IgD-negative memory B cell (primary cell): ENCODE results near the gene MCMBP. TPM values are rescaled to one million over a fixed set of nuclear protein-coding genes. Genes with fewer than 3 reads are reported as not detected.
"Not testable (repeated sequence)": the region's sequence is repeated elsewhere in the genome, so short reads cannot be mapped to it uniquely, and the experiment has no call there.

Experiments used
- H3K27ac Mint-ChIP-seq, 3 donors: one replicate each; pipeline ENCODE4 v1.8.0; 2020 to 2022; ENCODE audit warnings: mild to moderate bottlenecking in 3 of 3, mixed read lengths in 3 of 3, moderate library complexity in 1 of 3
- H3K27me3 Mint-ChIP-seq: one replicate; pipeline ENCODE4 v1.8.0; 2021; ENCODE audit warnings: mixed read lengths
- H3K36me3 Mint-ChIP-seq: one replicate; pipeline ENCODE4 v1.8.0; 2020; ENCODE audit warnings: mild to moderate bottlenecking, mixed read lengths
- H3K4me1 Mint-ChIP-seq, 3 donors: one replicate each; pipeline ENCODE4 v1.8.0; 2020 to 2022; ENCODE audit warnings: mixed read lengths in 3 of 3, mild to moderate bottlenecking in 1 of 3
- H3K4me3 Mint-ChIP-seq, 4 donors: one replicate each; pipeline ENCODE4 v1.8.0; 2020 to 2022; ENCODE audit warnings: mild to moderate bottlenecking in 4 of 4, mixed read lengths in 4 of 4, moderate library complexity in 3 of 4
- H3K9me3 Mint-ChIP-seq, 3 donors: one replicate each; pipeline ENCODE4 v1.8.0; 2020 to 2021; ENCODE audit warnings: mixed read lengths in 3 of 3, mild to moderate bottlenecking in 1 of 3
- polyA plus RNA-seq: library from polyadenylated mRNA; unstranded; fragments of 300-500 nt; fragmentation: Illumina TruSeq; gene quantifications from one replicate; pipeline ENCODE4 v1.2.3, GENCODE V29; 2021

MCMBP gene
- polyA plus RNA-seq, 1 donor from 2014 or later: 33.9 TPM

DNA sequence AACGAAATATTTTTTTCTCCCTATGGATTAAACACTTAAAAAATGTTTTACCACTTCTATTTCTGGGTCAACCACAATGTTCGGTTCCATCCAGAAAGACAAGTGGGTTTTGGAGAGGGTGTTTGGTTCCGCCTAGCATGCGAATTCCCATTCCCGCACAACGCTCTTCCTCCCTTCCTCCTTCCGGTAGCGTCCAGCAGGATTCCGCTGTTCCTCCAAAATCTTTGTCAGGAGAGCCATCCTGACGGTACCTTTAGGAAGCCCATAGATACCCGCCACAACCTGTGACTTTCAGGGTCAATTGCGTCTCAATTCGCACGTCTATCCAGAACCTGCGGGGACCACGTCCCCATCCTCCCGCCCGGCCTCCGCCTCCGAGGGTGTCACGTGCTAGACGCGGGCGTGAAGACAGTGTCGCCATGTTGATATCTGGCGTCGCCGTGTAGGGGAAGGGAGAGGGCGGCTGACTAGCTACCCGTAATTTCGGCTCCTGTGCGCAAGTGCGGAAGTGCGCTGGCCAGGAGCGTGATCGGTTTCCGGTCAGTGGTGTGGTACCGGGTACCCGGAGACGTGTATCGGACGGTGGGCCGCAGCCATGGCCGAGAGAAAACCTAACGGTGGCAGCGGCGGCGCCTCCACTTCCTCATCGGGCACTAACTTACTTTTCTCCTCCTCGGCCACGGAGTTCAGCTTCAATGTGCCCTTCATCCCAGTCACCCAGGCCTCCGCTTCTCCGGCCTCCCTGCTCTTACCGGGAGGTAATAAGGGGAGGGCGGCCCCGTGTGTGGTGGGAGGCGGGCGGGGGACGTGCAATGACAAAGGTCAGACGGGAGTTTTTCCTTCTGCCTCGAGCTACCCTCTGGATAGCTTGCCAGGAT is 19.8 kb upstream of the MCMBP start, which contains the start of gene SEC23IP:
SEC23IP (plus strand) TSS at position 543 of the 878 bp plus-strand sequence; CDS start at position 596, 53 bp downstream.
- H3K27ac Mint-ChIP-seq: peak within 1 kb of the TSS; percentile 70 to 99 (median 98)

DNA sequence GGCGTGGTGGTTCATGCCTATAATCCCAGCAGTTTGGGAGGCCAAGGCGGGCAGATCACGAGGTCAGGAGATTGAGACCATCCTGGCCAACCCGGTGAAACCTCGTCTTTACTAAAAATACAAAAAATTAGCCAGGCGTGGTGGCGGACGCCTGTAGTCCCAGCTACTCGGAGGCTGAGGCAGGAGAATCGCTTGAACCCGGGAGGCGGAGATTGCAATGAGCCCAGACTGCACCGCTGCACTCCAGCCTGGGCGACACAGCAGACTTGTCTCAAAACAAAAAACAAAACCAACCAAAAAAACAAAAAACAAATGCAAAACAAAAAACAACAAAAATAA is 19.2 kb upstream of the MCMBP start:
- H3K4me1 Mint-ChIP-seq: peaks cover 32 to 38% (median 32%) of the 10 kb centered on the region in 3 donors
- peak overlapping the region in 2 of 3 donors; percentile 98 to 99 for H3K27ac Mint-ChIP-seq
- H3K36me3 Mint-ChIP-seq, H3K9me3 Mint-ChIP-seq, H3K27me3 Mint-ChIP-seq: not testable (repeated sequence)
- H3K4me3 Mint-ChIP-seq: peak overlapping the region; percentile 92 to 100 (median 98)

More for the DNA sequence above, 19.8 kb upstream of the MCMBP start, which contains the start of gene SEC23IP:
- Mint-ChIP-seq H3K4me1 (peaks cover 36 to 43% (median 37%) of the 10 kb centered on the region in 3 donors), H3K4me3 (peak within 1 kb of the TSS; percentile 92 to 100 (median 98)), H3K9me3 (no peaks in the 10 kb centered on the region), H3K36me3 (peaks cover 11% of the 10 kb centered on the region), H3K27me3 (no peaks in the 10 kb centered on the region)

DNA sequence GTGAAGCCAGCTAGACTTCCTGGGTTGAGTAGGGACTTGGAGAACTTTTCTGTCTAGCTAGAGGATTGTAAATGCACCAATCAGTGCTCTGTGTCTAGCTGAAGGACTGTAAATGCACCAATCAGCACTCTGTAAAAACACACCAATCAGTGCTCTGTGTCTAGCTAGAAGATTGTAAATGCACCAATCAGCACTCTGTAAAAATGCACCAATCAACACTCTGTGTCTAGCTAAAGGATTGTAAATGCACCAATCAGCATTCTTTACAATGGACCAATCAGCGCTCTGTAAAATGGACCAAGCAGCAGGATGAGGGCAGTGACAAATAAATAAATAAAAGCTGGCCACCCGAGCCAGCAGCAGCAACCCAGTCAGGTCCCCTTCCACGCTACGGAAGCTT is 17.7 kb upstream of the MCMBP start:
- H3K9me3 Mint-ChIP-seq, H3K27ac Mint-ChIP-seq, H3K27me3 Mint-ChIP-seq, H3K36me3 Mint-ChIP-seq: not testable (repeated sequence)
- H3K4me1 Mint-ChIP-seq: peaks cover 18 to 26% (median 21%) of the 10 kb centered on the region in 3 donors
- peak overlapping the region in 1 of 4 donors; percentile 44 for H3K4me3 Mint-ChIP-seq

DNA sequence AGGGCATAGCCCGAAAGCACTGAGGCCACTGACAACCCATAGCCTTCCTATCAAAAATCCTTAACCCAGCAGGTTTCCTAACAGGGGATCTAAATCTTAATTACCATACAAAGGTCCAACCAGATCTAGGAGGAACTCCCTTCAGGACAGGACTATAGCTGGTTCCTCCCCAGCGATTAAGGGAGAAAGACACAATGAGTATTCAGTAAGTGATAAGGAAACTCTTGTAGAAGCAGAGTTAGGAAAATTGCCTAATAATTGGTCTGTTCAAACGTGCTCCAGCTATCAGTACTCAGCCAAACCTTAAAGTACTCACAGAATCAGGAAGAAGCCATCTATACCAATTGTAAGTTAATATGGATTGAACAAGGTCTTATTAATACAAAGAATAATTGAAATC is 16.6 kb upstream of the MCMBP start:
- Mint-ChIP-seq H3K4me3 (peak overlapping the region in 1 of 4 donors; percentile 44), H3K4me1 (peaks cover 13 to 18% (median 13%) of the 10 kb centered on the region in 3 donors), H3K27ac (peak overlapping the region in 1 of 3 donors; percentile 22)
- not testable (repeated sequence) for H3K36me3 Mint-ChIP-seq, H3K27me3 Mint-ChIP-seq, H3K9me3 Mint-ChIP-seq

DNA sequence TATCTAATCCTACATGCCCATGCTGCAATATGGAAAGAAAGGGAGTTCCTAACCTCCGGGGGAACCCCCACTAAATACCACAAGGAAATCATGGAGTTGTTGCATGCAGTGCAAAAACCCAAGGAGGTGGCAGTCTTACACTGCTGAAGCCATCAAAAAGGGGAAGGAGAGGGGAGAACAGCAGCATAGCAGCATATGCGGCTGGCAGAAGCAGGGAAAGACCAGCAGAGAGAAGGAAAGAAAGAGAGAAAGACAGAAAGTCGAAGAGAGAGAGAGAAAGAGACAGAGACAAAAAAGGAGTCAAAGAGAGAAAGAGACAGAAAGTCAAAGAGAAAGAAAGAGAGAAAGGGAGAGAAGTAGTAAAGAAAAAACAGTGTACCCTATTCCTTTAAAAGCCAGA is 16.1 kb upstream of the MCMBP start:
- not testable (repeated sequence) for H3K9me3 Mint-ChIP-seq, H3K27me3 Mint-ChIP-seq, H3K36me3 Mint-ChIP-seq
- H3K4me3 Mint-ChIP-seq: peak overlapping the region in 1 of 4 donors; percentile 44
- peak overlapping the region in 1 of 3 donors; percentile 22 for H3K27ac Mint-ChIP-seq
- H3K4me1 Mint-ChIP-seq: peaks cover 8 to 13% (median 10%) of the 10 kb centered on the region in 3 donors

DNA sequence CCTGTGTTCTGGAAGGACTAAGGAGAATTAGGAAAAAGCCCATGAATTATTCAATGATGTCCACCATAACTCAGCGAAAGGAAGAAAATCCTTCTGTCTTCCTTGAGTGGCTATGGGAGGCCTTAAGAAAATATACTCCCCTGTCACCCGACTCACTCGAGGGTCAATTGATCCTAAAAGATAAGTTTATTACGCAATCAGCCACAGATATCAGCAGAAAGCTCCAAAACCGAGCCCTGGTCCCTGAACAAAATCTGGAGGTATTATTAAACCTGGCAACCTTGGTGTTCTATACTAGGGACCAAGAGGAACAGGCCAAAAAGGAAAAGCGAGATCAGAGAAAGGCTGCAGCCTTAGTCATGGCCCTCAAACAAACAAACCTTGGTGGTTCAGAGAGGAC is 13.4 kb upstream of the MCMBP start:
- H3K9me3 Mint-ChIP-seq, H3K27me3 Mint-ChIP-seq: not testable (repeated sequence)

DNA sequence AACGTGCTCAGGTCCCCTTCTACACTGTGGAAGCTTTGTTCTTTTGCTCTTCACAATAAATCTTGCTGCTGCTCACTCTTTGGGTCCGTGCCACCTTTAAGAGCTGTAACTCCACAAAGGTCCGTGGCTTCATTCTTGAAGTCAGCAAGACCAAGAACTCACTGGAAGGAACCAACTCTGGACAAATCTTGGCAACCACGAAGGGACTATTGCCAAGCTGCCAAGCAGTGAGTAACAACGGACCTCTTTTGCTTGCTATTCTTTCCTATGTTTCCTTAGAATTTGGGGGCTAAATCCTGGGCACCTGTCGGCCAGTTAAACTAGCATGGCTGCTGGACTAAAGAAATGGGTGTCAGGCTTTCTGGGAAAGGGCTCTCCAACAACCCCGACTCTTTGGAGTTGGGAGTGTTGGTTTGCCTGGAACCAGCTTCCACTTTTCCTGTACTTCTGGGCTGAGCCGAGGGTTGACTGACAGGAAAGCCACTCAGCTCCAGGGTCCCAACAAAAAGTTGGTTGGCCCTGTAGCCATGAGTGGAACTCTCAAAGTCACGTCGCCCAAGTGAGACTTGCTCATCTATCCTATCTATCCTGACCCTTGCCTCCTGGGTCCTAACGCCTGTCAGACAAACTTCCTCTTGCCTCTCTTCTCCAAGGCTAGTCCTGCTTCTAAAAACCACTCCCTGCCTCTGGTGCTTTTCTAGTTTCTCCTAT is 11.4 kb upstream of the MCMBP start:
- H3K27ac Mint-ChIP-seq, H3K4me3 Mint-ChIP-seq, H3K4me1 Mint-ChIP-seq, H3K9me3 Mint-ChIP-seq, H3K27me3 Mint-ChIP-seq, H3K36me3 Mint-ChIP-seq: not testable (repeated sequence)

More for the DNA sequence above, 13.4 kb upstream of the MCMBP start:
- H3K4me1 Mint-ChIP-seq, H3K27ac Mint-ChIP-seq, H3K36me3 Mint-ChIP-seq, H3K4me3 Mint-ChIP-seq: not testable (repeated sequence)

DNA sequence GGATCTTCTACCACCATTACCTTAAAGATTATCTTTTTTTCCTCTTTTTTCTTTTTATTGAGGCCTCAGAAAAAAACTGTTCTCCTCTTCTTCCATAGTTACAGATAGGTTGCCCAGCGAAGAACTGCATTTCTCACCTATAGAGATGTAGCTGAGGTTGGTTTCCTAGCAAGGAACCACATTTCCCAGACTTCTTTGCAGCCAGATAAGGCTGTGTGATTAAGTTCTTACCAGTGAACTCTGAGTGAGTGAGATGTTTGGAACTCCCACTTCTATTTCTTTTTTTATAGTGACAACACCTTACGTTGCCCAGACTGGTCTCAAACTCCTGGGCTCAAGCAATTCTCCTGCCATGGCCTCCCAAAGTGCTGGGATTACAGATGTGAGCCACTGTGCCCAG is 5.9 kb upstream of the MCMBP start:
- peaks cover 4 to 6% (median 5%) of the 10 kb centered on the region in 3 donors for H3K4me1 Mint-ChIP-seq
- H3K27me3 Mint-ChIP-seq: no peaks in the 10 kb centered on the region
- peak overlapping the region in 1 of 3 donors; percentile 13 for H3K27ac Mint-ChIP-seq
- H3K9me3 Mint-ChIP-seq: no peaks in the 10 kb centered on the region
- no peaks in the 10 kb centered on the region for H3K36me3 Mint-ChIP-seq
- H3K4me3 Mint-ChIP-seq: peak overlapping the region in 1 of 4 donors; percentile 50

DNA sequence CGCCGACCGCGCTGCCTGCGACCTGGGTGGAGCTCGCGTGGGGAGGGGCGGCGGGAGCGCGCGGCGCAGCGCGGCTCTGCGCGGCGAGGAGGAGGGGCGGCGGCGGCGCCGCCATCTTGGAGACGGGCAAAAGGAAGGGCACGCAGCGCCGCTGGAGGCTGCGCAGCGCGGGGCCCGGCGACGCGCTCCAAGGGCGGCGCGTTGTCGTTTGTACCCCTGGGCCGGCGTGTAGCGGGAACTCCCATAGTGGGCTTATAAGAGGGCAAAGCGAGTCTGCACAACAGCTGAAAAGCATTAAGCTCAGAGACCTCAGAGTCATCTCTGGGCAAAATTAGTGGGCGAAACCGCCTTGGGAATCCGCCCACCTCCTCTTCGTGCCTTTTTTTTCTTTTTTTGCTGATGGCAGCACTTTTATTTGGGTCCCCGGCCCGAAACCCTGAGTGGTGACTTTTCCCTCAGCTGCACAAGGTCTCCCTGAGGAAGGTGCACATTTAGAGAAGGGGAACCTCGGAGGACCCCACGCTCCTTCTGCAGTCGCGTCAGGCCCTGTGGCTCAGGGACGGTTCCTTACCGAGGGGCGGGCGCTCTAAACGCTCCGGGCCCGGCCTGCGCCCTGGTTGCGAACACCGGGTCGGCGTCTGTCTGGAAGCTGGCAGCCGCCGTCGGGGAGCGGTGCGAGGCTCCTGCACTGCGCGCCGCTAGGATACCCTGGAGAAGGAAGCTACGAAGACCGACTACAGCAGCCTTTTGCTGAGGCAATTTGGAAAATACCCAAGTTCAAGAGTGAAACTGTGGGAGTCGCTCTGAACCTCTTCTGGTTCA is 428 bp upstream of the MCMBP start:
- H3K4me3 Mint-ChIP-seq: peak overlapping the region; percentile 89 to 98 (median 96)
- peak overlapping the region; percentile 44 to 95 (median 94) for H3K27ac Mint-ChIP-seq
- no peaks in the 10 kb centered on the region for H3K9me3 Mint-ChIP-seq
- H3K36me3 Mint-ChIP-seq: no peaks in the 10 kb centered on the region
- H3K27me3 Mint-ChIP-seq: no peaks in the 10 kb centered on the region
- H3K4me1 Mint-ChIP-seq: peaks cover 22 to 30% (median 25%) of the 10 kb centered on the region in 3 donors

DNA sequence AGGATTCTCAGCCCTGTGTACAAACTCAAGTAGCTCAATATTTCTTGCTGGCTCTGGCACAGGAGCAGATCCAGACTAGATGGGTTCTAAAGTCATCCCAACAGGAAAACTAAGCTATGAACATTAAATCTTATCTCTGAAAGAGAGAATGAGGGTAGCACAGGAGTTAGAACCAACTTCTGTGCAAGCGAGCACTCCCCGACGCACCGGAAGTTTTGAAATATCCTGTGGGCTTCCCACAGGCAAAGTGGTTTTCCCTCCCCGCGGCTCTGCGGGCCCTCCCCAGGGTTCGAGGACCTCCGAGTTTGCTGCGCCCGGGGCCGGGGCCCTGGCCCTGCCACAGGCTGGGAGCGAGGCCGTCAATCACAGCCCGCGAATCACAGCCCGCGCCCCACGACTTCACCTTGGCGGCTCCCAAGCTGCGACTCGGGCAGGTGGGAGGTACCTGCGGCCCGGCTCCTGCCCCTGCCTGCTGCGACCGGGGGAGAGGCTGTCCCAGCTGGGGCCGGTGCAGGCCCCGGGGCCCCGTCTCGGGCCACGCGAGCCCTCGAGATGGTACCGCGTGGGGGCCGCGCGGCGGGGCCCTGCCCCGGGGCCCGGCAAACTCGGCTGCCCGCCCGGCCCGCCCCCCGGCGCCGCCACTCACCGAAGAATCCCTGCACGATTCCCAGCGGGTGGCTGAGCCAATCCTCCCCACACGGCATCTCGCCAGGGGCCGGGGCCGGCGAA is 598 bp downstream of the MCMBP start:
- peaks cover 25 to 35% (median 27%) of the 10 kb centered on the region in 3 donors for H3K4me1 Mint-ChIP-seq
- H3K27me3 Mint-ChIP-seq: no peaks in the 10 kb centered on the region

DNA sequence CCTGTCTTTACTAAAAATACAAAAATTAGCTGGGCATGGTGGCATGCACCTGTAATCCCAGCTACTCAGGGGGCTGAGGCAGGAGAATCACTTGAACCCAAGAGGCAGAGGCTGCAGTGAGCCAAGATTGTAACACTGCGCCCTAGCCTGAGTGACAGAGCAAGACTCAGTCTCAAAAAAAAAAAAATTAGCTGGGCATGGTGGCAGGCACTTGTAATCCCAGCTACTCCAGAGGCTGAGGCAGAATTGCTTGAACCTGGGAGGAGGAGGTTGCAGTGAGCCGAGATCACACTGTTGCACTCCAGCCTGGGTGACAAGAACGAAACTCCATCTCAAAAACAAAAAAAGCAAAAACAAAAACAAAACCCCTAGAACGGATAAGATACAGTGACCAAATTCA is 3.2 kb downstream of the MCMBP start:
- peak overlapping the region in 3 of 4 donors; percentile 33 to 85 (median 40) for H3K4me3 Mint-ChIP-seq
- H3K4me1 Mint-ChIP-seq: peaks cover 27 to 37% (median 35%) of the 10 kb centered on the region in 3 donors
- not testable (repeated sequence) for H3K27me3 Mint-ChIP-seq, H3K36me3 Mint-ChIP-seq, H3K27ac Mint-ChIP-seq, H3K9me3 Mint-ChIP-seq

More for the DNA sequence above, 598 bp downstream of the MCMBP start:
- H3K4me3 Mint-ChIP-seq: peak overlapping the region; percentile 88 to 98 (median 94)
- no peaks in the 10 kb centered on the region for H3K36me3 Mint-ChIP-seq
- no peaks in the 10 kb centered on the region for H3K9me3 Mint-ChIP-seq
- H3K27ac Mint-ChIP-seq: peak overlapping the region; percentile 54 to 90 (median 80)

DNA sequence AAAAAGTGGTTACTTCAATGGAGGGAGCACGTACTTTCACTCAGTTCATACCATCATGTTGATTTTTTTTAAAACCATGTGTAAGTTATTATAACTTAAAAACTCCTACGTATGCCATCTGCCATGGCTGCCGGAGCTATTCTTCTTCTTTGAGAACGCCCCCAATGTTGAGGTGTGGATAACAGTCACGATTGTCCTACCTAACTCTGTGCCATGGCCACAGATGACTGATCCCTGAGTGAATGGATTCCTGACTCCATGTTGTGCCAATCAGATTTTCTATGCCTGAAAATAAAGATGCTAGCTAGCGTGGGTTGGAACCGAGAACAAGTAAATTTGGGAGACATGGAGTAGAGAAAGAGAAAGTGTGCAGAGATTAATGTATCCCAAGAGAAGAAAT is 5.3 kb downstream of the MCMBP start:
- Mint-ChIP-seq H3K4me3 (peak overlapping the region in 1 of 4 donors; percentile 48), H3K9me3 (peaks cover 0 to 4% (median 3%) of the 10 kb centered on the region in 3 donors), H3K36me3 (peaks cover 12% of the 10 kb centered on the region), H3K4me1 (peaks cover 32 to 39% (median 38%) of the 10 kb centered on the region in 3 donors), H3K27ac (no peak overlapping the region), H3K27me3 (no peaks in the 10 kb centered on the region)

DNA sequence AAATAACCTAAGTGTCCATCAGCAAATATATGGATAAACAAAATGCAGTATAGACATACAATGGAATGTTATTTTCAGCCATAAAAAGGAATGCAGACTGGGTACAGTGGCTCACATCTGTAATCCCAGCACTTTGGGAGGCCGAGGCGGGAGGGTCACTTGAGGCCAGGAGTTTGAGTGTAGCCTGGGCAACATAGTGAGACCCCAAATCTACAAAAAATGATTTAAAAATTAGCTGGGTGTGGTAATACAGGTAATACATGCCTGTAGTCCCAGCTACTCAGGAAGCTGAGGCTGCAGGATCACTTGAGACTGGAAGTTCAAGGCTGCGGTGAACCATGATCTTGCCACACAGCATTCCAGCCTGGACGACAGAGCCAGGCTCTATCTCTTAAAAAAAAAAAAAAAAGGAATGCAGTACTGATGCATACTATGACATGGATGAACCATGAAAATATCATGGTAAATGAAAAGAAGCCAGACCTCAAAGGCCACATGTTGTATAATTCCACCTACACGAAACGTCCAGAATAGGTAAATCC is 6.9 kb downstream of the MCMBP start:
- Mint-ChIP-seq H3K27me3 (no peaks in the 10 kb centered on the region), H3K4me1 (peaks cover 35 to 37% (median 36%) of the 10 kb centered on the region in 3 donors), H3K4me3 (peak overlapping the region in 1 of 4 donors; percentile 62), H3K27ac (peak overlapping the region in 2 of 3 donors; percentile 47 to 88), H3K36me3 (peaks cover 12% of the 10 kb centered on the region), H3K9me3 (peaks cover 0 to 4% (median 3%) of the 10 kb centered on the region in 3 donors)
